PC-9 (cell line): ENCODE results near the gene MYO18B.

Source experiments
- CTCF ChIP-seq: fragments of 200-600 bp; sonication (generic); conservative IDR thresholded peaks from 2 replicates; pipeline ENCODE4 v1.6.1; 2017; ENCODE audit warnings: mixed run types, antibody characterized with exemption, mild to moderate bottlenecking, moderate library complexity
- EZH2 ChIP-seq: fragments of 200-600 bp; sonication (generic); IDR thresholded peaks from 2 replicates; pipeline ENCODE4 v1.8.0; 2017; ENCODE audit warnings: antibody characterized with exemption, low read depth

- TF ChIP-seq CTCF (no peak), EZH2 (no peak)
Observed at GRCh38 chr22:26025626-26026025, 283.6 kb downstream of the MYO18B start.
